ENCODE results near the gene FBXL13.
"Not testable (repeated sequence)": the region's sequence is repeated elsewhere in the genome, so short reads cannot be mapped to it uniquely, and the experiment has no call there.

FBXL13 gene

DNA sequence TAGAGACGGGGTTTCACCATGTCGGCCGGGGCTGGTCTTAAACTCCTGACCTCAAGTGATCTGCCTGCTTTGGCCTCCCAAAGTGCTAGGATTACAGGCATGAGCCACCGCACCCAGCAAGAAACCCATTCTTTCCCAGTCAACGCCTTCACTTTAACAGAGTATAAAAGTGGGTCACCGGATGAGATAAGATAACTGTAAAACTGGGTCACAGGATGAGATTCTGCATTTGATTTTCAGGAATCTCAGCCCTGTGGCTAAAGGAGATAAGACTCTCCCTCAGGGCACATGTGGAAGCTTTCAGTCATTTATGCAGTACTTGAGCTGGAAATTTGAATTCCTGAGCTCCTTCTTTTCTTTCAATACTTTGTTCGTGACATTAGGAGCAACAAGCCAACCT, 91.0 kb downstream of the FBXL13 start:
- DNase-seq (ENCODE audit: low read depth) = no peak

DNA sequence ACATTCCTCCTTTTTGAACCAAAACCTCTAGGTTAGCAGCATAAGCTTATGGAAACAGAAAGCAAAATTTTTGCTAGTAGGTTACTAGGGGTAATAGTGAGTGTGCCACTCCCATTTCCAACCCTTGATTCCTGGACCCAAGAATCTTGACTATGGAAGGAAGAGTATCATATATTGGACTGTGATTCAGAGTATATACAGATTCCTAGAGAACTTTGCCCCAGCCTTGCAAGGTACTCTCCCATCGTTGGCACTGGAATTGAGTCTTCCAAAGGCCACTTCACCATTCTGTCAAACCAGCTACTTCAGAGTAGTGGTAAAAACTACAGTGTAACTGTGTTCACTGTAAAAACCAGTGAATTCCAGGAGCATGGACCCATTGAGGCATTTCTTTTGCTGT, 92.4 kb downstream of the FBXL13 start:
- no peak for DNase-seq (ENCODE audit: low read depth)

DNA sequence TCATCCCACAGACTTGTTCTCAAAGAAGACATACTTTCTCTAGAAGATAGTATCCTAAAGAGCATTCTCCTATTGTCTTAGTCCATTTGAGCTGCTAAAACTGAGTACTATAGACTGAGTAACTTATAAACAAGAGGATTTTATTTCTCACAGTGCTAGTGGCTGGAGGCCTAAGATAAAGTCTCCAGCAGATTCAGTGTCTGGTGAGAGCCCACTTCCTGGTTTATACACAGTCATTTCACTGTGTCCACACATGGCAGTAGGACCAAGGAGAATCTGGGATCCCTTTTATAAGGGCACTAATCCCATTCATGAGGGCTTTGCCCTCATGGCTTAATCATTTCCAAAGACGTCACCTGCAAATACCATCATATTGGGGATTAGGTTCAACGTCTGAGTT, 93.1 kb downstream of the FBXL13 start:
- DNase-seq (ENCODE audit: low read depth) = no peak

DNA sequence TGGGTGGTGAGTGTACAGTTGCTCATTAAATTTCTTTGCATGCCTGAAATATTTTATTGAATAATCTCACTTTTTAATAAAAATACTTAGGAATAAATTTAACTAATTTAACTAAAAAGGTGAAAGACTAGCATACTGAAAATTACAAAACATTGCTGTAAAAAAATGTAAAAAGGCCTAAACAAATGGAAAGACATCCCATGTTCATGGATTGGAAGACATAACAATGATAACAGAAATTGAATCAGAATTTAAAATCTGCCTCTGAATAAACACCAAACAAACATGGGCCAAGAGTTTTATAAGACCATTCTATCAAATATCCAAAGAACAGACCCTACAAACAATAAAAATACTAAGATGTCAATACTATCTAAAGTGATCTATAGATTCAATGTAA, 94.9 kb downstream of the FBXL13 start:
- no peak for DNase-seq (ENCODE audit: low read depth)

DNA sequence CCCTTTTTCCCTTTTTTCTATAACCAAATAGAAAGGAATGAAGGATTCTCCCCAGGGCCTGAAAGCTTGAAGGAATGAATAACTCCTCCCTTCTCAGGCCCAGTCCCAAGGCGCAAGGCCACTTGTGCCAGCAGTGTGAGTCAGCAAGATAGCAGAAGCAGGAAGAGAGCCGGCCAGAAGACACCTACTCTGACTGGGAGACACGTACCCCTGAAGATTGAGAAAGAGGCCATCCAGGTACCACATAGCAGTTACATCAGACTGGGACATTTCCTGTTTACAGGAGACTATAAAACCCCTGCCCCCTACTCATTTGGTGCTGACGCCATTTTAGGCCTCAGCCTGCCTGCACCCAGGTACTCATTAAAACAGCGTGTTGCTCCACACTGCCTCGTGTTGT, 96.3 kb downstream of the FBXL13 start:
- no peak for DNase-seq (ENCODE audit: low read depth)

DNA sequence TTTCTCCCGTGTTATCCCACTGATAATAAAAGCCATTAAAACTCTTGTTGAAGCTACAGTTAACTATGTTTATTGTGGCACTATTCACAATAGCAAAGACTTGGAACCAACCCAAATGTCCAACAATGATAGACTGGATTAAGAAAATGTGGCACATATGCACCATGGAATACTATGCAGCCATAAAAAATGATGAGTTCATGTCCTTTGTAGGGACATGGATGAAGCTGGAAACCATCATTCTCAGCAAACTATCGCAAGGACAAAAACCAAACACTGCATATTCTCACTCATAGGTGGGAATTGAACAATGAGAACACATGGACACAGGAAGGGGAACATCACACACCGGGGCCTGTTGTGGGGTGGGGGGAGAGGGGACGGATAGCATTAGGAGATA, 97.0 kb downstream of the FBXL13 start:
- DNase-seq (ENCODE audit: low read depth) = not testable (repeated sequence)

DNA sequence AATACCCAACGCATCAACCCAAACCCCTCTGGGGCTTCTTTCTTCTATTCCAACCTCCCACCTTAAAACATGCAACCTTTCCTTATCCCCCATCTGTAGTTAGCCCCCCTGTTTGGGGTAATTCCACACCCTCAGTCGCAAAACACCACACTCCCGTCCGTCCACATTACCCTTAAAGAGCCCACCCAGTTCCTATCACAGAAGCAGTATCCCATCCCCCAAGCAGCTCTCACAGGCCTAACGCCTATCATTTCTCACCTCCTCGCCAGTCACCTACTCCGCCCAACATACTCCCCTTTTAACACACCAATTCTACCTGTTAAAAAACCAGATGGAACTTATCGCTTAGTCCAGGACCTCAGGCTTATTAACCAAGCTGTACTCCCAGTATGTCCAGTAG, 98.1 kb downstream of the FBXL13 start:
- no peak for DNase-seq (ENCODE audit: low read depth)

DNA sequence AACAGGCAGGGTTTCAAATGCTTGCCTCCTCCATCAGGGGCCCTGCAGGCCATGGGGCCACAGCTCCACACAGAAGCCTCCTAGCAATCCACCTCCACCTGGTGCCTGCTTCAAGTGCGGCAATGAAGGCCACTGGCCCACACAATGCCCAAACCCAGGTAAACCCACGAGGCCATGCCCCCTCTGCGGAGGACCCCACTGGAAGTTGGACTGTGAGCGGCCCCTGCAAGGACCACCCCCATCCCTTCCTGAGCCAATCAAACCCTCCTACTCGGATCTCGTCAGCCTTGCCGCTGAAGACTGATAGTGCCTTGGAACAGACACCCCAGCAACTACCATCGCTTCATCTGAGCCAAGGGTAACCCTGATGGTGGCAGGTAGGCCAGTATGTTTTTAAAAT, 98.7 kb downstream of the FBXL13 start:
- no peak for DNase-seq (ENCODE audit: low read depth)

DNA sequence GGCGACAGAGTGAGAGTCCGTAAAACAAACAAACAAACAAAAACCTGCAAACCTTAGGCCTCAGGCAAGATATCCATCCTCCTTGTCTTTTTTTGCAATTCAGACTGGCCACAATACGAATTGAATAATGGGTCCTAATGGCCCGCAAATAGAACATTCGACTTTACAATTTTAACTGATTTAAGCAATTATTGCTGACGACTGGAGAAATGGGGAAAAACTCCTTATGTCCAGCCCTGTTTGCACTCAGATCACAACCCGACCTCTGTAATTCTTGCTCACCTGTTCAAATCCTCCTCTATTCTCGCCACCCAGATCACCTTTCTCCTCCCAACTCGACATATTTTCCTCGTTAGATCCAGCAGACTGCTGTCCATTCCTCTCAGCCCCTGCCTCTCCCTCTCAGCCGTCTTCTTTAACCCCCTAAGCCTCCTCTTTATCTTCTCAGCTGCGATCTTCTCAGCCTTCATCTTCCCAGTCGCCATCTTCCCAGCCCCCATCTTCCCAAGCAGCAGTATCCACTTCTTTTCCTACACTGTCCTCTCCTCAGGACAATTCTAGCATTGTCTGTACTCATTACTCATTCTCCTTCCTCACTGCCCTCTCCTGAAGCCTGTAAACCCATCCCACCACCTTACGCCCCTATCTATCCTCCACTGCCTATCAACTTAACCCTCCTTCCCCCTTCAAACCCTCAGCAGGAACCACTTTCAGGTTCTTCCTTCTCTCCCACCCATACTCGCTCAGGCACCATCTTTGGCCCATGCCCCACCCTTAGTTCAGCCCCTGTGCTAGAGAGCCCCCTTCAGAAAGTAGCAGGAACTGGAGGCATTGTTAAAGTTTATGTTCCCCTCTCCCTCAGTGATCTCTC, 100.0 kb downstream of the FBXL13 start:
- no peak for DNase-seq (ENCODE audit: low read depth)

DNA sequence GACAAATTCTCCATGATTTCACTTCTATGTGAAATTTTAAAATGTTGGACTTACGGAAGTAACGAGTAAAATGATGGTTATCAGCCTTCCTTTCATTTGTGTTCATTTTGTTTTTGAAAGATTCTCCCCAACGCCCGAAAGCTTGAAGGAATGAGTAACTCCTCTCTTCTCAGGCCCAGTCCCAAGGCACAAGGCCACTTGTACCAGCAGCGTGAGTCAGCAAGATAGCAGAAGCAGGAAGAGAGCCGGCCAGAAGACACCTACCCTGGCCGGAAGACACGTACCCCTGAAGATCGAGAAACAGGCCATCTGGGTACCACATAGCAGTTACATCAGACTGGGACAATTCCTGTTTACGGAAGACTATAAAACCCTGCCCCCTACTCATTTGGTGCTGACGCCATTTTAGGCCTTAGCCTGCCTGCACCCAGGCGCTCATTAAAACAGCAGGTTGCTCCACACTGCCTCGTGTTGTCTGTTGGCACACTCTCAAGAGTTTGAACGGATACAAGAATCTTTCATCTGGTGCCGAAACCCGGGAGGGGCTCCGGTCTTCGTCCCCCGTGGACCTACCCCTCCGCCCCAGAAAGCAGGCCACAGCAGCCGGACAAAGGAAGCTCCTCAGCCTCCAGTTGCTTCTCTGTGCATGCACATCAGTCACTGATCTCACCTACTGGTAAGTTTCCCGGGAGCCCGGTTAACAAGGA, 101.3 kb downstream of the FBXL13 start:
- DNase-seq (ENCODE audit: low read depth) = no peak

DNA sequence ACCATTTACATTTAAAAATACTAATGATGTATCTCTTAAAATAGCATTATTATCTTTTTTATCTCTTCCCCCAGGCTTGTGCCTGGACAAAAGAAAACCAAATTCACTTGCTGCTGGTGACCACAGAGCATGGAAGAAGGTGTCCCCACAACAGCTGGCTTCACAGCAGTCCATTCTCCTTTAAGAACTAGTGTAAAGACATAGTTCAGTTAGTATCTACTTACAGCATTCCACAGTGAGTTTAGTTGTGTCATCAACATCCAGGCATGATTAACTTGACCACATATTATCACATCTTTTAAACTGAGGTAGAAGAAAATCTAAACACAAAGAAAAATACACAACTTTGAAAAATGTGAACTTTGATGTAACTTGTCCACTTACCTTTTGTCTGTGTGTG, 106.8 kb downstream of the FBXL13 start:
- DNase-seq (ENCODE audit: low read depth) = no peak

DNA sequence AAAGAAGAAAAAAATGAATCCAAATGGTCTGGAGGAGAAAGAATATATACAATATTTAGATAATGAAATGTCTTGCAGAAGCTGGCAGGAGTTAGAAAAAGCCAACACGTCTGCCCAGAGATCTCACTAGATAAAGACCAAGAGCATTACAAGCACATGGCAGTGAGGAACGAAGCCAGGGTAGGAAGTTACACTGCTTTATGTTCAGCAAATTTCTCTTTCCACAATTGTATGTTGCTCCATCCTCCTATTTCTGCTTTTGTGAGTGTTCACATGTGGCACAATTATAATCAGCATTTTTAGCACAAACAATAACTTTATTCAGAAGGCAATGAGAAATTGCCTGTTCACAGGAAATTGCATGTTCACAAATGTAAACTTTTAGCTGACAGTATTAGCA, 108.1 kb downstream of the FBXL13 start:
- DNase-seq (ENCODE audit: low read depth) = no peak

DNA sequence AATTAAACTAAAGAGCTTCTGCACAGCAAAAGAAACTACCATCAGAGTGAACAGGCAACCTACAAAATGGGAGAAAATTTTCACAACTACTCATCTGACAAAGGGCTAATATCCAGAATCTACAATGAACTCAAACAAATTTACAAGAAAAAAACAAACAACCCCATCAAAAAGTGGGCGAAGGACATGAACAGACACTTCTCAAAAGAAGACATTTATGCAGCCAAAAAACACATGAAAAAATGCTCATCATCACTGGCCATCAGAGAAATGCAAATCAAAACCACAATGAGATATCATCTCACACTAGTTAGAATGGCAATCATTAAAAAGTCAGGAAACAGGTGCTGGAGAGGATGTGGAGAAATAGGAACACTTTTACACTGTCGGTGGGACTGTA, 112.6 kb downstream of the FBXL13 start:
- DNase-seq (ENCODE audit: low read depth) = not testable (repeated sequence)

DNA sequence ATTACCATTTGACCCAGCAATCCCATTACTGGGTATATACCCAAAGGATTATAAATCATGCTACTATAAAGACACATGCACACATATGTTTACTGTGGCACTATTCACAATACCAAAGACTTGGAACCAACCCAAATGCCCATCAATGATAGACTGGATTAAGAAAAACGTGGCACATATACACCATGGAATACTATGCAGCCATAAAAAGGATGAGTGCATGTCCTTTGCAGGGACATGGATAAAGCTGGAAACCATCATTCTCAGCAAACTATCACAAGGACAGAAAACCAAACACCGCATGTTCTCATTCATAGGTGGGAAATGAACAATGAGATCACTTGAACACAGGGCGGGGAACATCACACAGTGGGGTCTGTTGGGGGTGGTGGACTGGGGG, 116.6 kb downstream of the FBXL13 start:
- not testable (repeated sequence) for DNase-seq (ENCODE audit: low read depth)

DNA sequence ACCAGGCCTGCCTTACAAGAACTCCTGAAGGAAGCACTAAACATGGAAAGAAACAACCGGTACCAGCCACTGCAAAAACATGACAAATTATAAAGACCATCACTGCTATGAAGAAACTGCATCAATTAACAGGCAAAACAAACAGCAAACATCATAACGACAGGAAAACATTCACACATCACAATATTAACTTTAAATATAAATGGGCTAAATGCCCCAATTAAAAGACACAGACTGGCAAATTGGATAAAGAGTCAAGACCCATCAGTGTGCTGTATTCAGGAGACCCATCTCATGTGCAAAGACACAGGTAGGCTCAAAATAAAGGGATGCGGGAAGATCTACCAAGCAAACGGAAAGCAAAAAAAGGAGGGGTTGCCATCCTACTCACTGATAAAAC, 120.2 kb downstream of the FBXL13 start:
- not testable (repeated sequence) for DNase-seq (ENCODE audit: low read depth)

DNA sequence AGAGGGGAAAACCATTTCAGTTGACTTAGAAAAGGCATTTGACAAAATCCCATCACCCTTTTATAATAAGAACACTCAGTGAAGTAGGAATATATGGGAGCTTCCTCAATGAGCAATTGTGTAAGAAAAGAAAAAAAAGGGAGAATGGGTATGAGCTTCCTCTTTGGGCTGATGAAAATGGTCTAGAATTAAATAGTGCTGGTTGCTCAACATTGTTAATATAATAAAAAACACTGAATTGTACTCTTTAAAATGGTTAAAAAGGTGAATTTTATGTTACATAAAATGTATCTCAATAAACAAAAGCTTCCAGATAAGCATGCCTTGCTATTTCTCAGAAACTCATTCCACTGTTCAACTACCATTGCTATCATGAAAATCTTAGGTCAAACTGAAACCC, 121.2 kb downstream of the FBXL13 start:
- no peak for DNase-seq (ENCODE audit: low read depth)

DNA sequence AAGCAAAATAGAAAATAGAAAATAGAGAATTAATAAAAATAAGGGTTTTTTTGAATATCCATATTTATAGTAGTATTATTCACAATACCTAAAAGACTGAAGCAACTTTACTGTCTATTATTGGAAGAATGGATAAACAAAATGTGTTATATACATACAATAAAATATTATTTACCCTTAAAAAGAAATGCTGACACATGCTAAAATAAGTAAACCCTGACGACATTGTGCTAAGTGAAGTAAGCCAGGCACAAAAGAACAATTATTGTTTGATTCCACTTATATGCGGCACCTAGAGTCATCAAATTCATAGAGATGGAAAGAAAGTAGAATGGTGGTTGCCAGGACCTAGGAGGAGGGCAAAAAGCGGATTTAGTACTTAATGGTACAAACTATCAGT, 122.8 kb downstream of the FBXL13 start:
- no peak for DNase-seq (ENCODE audit: low read depth)

DNA sequence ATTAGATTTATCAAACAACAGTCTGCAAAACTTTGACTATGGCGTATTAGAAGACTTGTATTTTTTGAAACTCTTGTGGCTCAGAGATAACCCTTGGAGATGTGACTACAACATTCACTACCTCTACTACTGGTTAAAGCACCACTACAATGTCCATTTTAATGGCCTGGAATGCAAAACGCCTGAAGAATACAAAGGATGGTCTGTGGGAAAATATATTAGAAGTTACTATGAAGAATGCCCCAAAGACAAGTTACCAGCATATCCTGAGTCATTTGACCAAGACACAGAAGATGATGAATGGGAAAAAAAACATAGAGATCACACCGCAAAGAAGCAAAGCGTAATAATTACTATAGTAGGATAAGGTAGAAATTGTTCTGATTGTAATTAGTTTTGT, 130.4 kb downstream of the FBXL13 start:
- DNase-seq (ENCODE audit: low read depth) = no peak

DNA sequence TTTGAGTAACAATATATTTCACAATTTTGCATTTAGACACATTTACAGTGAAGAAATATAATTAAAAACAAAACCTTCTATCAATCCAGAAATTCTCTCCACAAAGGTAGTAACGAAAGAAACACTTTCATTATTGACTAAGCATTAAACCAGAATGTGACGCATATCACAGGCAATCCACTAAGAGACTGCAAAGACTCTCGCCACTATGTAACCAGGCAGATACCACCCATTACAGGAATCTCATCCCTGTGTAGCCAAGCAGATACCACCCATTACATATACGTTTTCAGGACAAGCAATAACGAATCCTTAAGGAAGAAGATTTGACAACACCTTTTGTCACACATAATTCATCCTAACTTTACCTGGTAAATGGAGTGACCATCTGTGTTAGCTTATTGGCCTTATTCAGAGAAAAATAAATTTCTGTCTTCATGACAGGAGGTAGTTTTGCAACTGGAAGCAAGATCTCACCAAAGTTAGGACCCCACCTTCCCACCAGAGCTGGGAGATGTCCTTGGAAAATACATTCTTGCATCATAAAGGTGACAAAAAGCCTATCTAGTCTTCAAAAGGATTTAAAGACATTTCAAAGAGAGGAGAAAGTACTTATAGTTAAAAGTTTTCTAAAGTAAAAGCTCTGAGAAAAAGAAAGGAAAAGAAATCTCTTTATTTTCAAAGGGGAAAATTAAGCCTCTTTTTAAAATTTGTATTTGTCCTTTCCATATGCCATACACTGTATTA, 131.0 kb downstream of the FBXL13 start:
- DNase-seq (ENCODE audit: low read depth) = no peak

DNA sequence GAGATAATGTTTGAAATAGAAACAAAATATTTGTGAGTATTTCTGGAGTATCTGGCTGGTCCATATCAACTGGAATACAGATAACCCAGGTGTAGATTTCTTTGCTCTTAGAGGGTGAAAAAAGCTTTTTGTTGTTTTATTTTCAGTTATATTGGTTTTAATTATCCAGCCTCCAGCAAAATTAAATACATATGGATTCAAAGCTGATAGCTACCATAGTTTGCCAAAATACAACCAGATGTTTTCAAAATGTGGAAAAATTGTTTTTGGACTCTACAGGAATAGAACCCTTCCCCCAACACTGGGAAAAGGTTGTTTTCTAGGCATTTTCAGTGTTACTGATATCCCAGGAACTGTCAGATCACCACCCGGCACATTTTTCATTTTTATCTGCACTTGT, 131.7 kb downstream of the FBXL13 start:
- no peak for DNase-seq (ENCODE audit: low read depth)

DNA sequence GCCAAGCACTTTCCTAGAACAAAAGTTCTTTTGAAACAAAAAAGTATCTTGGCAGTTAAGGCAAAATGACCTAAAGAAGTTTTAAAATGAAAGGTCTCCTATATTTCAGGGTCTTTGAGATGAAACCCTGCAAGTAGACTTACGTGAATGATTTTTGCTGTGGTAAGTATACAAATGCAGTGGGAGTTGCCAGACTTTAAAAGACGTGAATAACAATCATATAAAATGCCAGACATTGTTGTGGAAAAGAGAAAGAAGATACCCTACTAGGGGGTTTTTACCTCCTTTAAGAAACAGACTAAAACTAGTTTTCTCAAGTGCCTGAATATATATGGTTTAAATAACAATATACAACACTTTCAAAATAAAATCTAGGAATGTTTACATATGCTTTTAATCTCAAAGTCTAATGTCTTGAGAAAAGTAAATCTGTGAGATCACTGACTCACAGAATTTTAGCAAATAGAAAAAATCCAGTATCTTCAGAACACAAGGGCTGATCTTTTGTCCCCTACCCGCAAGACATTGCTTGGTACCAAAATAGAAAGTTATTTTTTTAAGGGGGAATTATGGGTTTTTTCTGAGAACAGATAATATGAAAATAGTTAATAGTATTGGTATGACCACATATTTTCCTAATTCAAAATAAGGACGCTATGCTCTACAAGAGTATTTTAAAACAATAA, 132.3 kb downstream of the FBXL13 start:
- DNase-seq (ENCODE audit: low read depth) = no peak

DNA sequence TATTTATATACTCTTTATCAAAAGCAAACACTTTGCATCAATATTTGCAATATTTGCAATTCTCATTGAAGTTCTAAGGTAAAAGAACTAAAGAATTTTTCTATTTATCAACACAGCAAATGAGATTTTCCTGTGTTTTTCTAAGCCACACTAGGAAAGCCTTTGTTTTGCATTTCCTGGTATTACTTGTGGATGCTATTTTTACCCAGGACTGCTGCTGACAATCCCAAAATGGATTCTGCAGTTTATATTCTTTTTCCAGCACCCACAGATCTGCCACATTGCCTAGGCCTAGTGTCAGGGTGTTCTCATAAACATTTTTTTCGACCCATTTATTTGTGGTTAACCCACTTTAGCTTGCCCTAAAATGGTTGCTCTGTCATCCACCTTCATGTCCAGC, 135.9 kb downstream of the FBXL13 start:
- no peak for DNase-seq (ENCODE audit: low read depth)

Data from T-helper 22 cell (primary cell).